CD4-positive, alpha-beta T cell (primary cell): ENCODE results near the gene UTP25. TPM values are rescaled to one million over a fixed set of nuclear protein-coding genes. Genes with fewer than 3 reads are reported as not detected.

Experiments
- ATAC-seq: fragments of 200-7000 bp; cut with Tn5 transposase; one replicate; pipeline ENCODE4 v1.10.0; 2022; ENCODE audit warnings: mild to moderate bottlenecking; ENCODE audit not compliant: poor library complexity
- CTCF ChIA-PET: fragments of 350-600 bp; sonication (Branson Sonifier 250); formaldehyde crosslinking; loops from one replicate; lab custom pipeline; 2021; ENCODE audit warnings: antibody characterized with exemption, inconsistent platforms; lab: Charles Lee
- POLR2A ChIA-PET: fragments of 350-600 bp; sonication (Branson Sonifier 250); formaldehyde crosslinking; loops from one replicate; lab custom pipeline; 2021; ENCODE audit warnings: antibody characterized with exemption, inconsistent platforms; lab: Charles Lee
- DNase-seq, 14 experiments: peaks; one replicate each; pipeline ENCODE4 v3.0.0-alpha.2; 2013 to 2020; ENCODE audit warnings: mixed read lengths in 2 of 14
- H3K27ac ChIP-seq, 2 donors: one replicate each; pipeline versions ENCODE4 v1.5.1 to v1.7.0; 2013; ENCODE audit warnings: low read length in 2 of 2, low read depth in 1 of 2, mild to moderate bottlenecking in 1 of 2
- H3K27me3 ChIP-seq, 2 experiments: 1 replicate in 1 of 2; 2 replicates in 1 of 2; pipeline versions ENCODE4 v1.6.1 to v1.7.0; 2013; ENCODE audit warnings: low read length in 2 of 2, control low read depth in 1 of 2, mild to moderate bottlenecking in 1 of 2, moderate library complexity in 1 of 2; ENCODE audit not compliant: insufficient read depth in 2 of 2, control insufficient read depth in 1 of 2
- H3K36me3 ChIP-seq: one replicate; pipeline ENCODE4 v1.6.1; 2013; ENCODE audit warnings: low read length, control low read depth; ENCODE audit not compliant: insufficient read depth
- H3K4me1 ChIP-seq: one replicate; pipeline ENCODE4 v1.6.1; 2013; ENCODE audit warnings: low read length, control low read depth; ENCODE audit not compliant: insufficient read depth
- H3K4me3 ChIP-seq: one replicate; pipeline ENCODE4 v1.5.1; 2013; ENCODE audit warnings: mild to moderate bottlenecking, low read length, moderate library complexity
- H3K9me3 ChIP-seq, 2 experiments: 1 replicate in 1 of 2; 2 replicates in 1 of 2; pipeline versions ENCODE4 v1.6.1 to v1.7.0; 2013; ENCODE audit warnings: low read length in 2 of 2, mild to moderate bottlenecking in 2 of 2, control low read depth in 1 of 2, moderate library complexity in 1 of 2; ENCODE audit not compliant: control insufficient read depth in 1 of 2, insufficient read depth in 1 of 2
- H3K27ac Mint-ChIP-seq: one replicate; pipeline ENCODE4 v1.8.0; 2020; ENCODE audit warnings: mixed read lengths
- H3K27me3 Mint-ChIP-seq: one replicate; pipeline ENCODE4 v1.8.0; 2021; ENCODE audit warnings: mixed read lengths
- H3K36me3 Mint-ChIP-seq: one replicate; pipeline ENCODE4 v1.8.0; 2021; ENCODE audit warnings: low read depth, mixed read lengths
- H3K4me1 Mint-ChIP-seq: one replicate; pipeline ENCODE4 v1.8.0; 2021; ENCODE audit warnings: low read depth, mixed read lengths
- H3K4me3 Mint-ChIP-seq: one replicate; pipeline ENCODE4 v1.8.0; 2020; ENCODE audit warnings: mild to moderate bottlenecking, mixed read lengths
- H3K9me3 Mint-ChIP-seq: one replicate; pipeline ENCODE4 v1.8.0; 2020; ENCODE audit warnings: mixed read lengths
- CTCF ChIP-seq: fragments of 200-600 bp; IDR thresholded peaks from one replicate; pipeline ENCODE4 v1.8.0; 2022; ENCODE audit warnings: antibody characterized with exemption, mild to moderate bottlenecking
- intact Hi-C, 2 experiments: fragments of 100-400 bp; cut with DNase I in 1 of 2; cut with micrococcal nuclease in 1 of 2; formaldehyde crosslinking; loops; one replicate each; pipeline versions ENCODE4 v1.15.1 to v1.9.0; 2023 to 2025; cut with DNase I, micrococcal nuclease
- total RNA-seq, 174 experiments: library from RNA in 2 of 174; stranded (reverse) in 2 of 174; gene quantifications; one replicate each; pipeline ENCODE4 v1.2.3 and lab custom pipeline; 2021 to 2026

The UTP25 gene
- total RNA-seq, 2 experiments from 2014 or later = 6.0 to 6.4 TPM

- TF ChIP-seq CTCF = no peak
- Mint-ChIP-seq H3K4me3 (no peak overlapping the region), H3K9me3 (no peaks in the 10 kb centered on the region), H3K27me3 (peaks cover 64% of the 10 kb centered on the region), H3K27ac (no peak overlapping the region), H3K4me1 (no peaks in the 10 kb centered on the region), H3K36me3 (no peaks in the 10 kb centered on the region)
- ChIA-PET POLR2A (no interaction called here), CTCF (no interaction called here)
- intact Hi-C loops = no loop called here
- Histone ChIP-seq H3K4me1 (no peaks in the 10 kb centered on the region), H3K36me3 (no peaks in the 10 kb centered on the region), H3K27ac (no peak overlapping the region), H3K9me3 (no peaks in the 10 kb centered on the region), H3K4me3 (no peak overlapping the region), H3K27me3 (peaks cover 13 to 15% of the 10 kb centered on the region in 2 experiments)
- DNase-seq (no peak), ATAC-seq (no peak)
These were observed 47.7 kb downstream of the UTP25 start for GRCh38 chr1:209875515-209875914.

DNA sequence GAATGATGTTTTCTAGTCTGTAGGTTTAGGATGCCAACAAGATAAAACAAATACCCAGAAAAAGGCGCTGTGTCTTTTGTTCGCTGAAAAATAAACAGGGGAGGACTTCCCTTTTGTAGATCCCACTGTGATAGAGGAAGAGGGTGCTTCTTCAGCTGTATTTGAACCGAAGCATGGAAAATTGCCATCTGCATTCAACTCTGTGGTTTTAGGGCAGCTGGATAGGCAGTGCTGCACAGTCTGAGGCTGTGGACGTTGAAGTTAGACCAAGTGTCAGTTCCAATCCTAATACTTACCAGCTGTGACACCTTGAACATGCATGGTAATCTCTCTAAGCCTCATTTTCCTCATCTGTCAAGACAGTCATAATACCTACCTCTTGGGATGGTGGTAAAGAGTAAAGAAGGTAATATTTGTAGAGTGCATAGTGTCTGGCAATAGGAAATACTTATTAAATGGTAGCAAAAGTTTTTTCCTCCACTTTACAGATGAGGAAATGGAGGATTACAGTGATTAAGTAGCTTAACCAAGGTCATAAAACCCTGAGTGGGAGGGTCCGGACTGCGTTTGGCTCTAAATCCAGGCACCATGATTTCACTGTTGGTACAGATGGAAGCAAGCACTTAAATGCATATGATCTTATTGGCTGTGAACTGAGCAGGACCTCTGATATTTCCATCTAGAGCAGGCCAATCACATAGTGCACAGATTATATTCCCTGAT is 48.5 kb downstream of the UTP25 start:
- Mint-ChIP-seq H3K27ac (no peak overlapping the region), H3K27me3 (peaks cover 64% of the 10 kb centered on the region), H3K9me3 (no peaks in the 10 kb centered on the region), H3K4me1 (no peaks in the 10 kb centered on the region), H3K4me3 (no peak overlapping the region), H3K36me3 (no peaks in the 10 kb centered on the region)
- no peak for ATAC-seq
- no peak for DNase-seq
- ChIA-PET CTCF (no interaction called here), POLR2A (no interaction called here)
- intact Hi-C loops = no loop called here
- H3K36me3 ChIP-seq = no peaks in the 10 kb centered on the region
- no peaks in the 10 kb centered on the region for H3K9me3 ChIP-seq
- H3K4me1 ChIP-seq = no peaks in the 10 kb centered on the region
- no peak overlapping the region for H3K27ac ChIP-seq
- H3K4me3 ChIP-seq = no peak overlapping the region
- TF ChIP-seq CTCF = no peak
- peaks cover 14 to 15% of the 10 kb centered on the region in 2 experiments for H3K27me3 ChIP-seq

DNA sequence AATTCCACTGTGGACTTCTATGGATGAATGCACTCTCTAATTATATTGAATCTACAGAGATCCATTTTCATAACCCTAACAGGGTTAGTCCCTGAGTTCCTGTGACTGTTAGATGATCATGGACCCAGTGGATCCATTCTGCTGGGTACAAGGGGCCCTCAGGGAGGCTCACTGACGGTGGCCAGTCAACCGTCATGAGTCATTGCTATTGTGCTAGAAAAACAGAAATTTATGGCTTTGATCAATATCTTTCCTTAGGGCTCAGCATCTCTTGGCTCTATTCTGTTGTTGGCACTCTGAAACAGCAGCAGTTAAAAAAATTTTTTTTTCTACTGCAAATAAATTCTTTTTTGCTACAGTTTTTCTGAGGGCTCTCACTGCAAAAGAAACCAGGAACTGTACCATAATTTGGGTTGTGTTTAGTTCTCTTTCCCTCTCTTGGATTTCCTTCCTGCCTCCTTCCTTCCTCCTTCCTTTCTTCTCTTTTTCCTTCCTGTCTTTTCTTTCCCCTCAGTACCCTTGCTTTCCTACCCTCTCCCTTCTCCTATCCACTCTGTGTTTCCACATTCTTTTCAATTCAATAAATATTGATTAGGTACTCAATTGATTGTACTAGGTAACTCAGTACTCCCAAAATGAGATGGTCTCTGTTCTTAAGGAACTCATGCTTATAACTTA is 49.5 kb downstream of the UTP25 start:
- no peak overlapping the region for H3K27ac ChIP-seq
- no peaks in the 10 kb centered on the region for H3K4me1 Mint-ChIP-seq
- DNase-seq (no peak), ATAC-seq (no peak)
- no peak for TF ChIP-seq CTCF
- H3K9me3 ChIP-seq = no peaks in the 10 kb centered on the region
- CTCF ChIA-PET = no interaction called here
- H3K36me3 ChIP-seq = no peaks in the 10 kb centered on the region
- POLR2A ChIA-PET = no interaction called here
- H3K27me3 Mint-ChIP-seq = peaks cover 67% of the 10 kb centered on the region
- H3K27ac Mint-ChIP-seq = no peak overlapping the region
- H3K9me3 Mint-ChIP-seq = no peaks in the 10 kb centered on the region
- peaks cover 9 to 10% of the 10 kb centered on the region in 2 experiments for H3K27me3 ChIP-seq
- H3K4me3 Mint-ChIP-seq = no peak overlapping the region
- no peaks in the 10 kb centered on the region for H3K36me3 Mint-ChIP-seq
- intact Hi-C loops = no loop called here
- no peaks in the 10 kb centered on the region for H3K4me1 ChIP-seq
- H3K4me3 ChIP-seq = no peak overlapping the region
